HL-60 (cell line): ENCODE results near the gene SHC1.

Source experiments
- POLR2AphosphoS5 ChIP-seq: IDR thresholded peaks from 2 replicates; pipeline ENCODE4 v1.6.1; 2012; ENCODE audit warnings: low read depth
- SPI1 ChIP-seq: IDR thresholded peaks from 2 replicates; pipeline ENCODE4 v1.6.1; 2012; ENCODE audit warnings: low read depth, mild to moderate bottlenecking, borderline replicate concordance
- TF ChIP-seq, protein P1 (sequence below): IDR thresholded peaks from one replicate; pipeline ENCODE4 v1.5.1; 2011; ENCODE audit warnings: low read length, control low read depth, inconsistent platforms; ENCODE audit not compliant: insufficient read depth
- TF ChIP-seq, protein P2 (sequence below): IDR thresholded peaks from 2 replicates; pipeline ENCODE4 v1.6.1; 2012; ENCODE audit warnings: low read depth; ENCODE audit not compliant: insufficient replicate concordance

DNA sequence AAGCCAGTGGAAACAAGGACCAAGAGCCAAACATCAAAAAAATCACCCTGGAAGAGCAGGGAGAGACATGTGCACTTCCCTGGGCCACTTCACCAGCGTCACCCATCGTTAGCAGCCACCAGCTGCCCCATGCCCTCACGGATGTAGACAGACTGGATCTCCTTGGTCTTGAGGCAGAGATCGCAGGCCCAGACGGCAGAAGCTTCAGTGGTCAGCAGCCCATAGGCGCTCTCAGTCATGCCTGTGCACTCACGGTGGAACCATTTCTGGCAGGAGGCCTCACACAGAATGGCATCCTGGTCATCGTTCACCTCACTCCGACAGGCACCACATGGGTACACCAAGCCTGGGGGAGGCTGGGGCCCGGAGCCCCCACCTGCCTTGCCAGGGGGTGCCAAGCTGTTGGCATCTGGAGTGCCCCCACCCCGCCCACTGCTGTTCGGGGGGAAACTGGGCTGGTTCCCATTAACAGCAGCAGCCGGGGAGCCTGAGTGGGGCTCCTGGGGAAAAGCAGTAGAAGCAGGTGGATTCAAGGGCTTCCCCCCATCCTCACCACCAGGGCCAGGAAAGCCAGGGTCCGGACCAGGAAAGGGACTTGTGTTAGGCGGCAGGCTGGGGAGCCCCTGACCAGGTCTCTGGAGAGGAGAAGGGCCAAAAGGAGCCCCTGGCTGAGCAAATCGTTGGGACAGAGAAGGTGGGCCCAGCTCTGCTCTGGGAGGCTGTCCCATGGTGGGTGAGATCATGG is 11.7 kb downstream of the SHC1 start:
- no peak for TF ChIP-seq POLR2AphosphoS5
- TF ChIP-seq, protein P1, sequence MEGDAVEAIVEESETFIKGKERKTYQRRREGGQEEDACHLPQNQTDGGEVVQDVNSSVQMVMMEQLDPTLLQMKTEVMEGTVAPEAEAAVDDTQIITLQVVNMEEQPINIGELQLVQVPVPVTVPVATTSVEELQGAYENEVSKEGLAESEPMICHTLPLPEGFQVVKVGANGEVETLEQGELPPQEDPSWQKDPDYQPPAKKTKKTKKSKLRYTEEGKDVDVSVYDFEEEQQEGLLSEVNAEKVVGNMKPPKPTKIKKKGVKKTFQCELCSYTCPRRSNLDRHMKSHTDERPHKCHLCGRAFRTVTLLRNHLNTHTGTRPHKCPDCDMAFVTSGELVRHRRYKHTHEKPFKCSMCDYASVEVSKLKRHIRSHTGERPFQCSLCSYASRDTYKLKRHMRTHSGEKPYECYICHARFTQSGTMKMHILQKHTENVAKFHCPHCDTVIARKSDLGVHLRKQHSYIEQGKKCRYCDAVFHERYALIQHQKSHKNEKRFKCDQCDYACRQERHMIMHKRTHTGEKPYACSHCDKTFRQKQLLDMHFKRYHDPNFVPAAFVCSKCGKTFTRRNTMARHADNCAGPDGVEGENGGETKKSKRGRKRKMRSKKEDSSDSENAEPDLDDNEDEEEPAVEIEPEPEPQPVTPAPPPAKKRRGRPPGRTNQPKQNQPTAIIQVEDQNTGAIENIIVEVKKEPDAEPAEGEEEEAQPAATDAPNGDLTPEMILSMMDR, result no peak
- TF ChIP-seq, protein P2, sequence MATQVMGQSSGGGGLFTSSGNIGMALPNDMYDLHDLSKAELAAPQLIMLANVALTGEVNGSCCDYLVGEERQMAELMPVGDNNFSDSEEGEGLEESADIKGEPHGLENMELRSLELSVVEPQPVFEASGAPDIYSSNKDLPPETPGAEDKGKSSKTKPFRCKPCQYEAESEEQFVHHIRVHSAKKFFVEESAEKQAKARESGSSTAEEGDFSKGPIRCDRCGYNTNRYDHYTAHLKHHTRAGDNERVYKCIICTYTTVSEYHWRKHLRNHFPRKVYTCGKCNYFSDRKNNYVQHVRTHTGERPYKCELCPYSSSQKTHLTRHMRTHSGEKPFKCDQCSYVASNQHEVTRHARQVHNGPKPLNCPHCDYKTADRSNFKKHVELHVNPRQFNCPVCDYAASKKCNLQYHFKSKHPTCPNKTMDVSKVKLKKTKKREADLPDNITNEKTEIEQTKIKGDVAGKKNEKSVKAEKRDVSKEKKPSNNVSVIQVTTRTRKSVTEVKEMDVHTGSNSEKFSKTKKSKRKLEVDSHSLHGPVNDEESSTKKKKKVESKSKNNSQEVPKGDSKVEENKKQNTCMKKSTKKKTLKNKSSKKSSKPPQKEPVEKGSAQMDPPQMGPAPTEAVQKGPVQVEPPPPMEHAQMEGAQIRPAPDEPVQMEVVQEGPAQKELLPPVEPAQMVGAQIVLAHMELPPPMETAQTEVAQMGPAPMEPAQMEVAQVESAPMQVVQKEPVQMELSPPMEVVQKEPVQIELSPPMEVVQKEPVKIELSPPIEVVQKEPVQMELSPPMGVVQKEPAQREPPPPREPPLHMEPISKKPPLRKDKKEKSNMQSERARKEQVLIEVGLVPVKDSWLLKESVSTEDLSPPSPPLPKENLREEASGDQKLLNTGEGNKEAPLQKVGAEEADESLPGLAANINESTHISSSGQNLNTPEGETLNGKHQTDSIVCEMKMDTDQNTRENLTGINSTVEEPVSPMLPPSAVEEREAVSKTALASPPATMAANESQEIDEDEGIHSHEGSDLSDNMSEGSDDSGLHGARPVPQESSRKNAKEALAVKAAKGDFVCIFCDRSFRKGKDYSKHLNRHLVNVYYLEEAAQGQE, result no peak
- no peak for TF ChIP-seq SPI1
